SK-N-SH (cell line): ENCODE data around the gene NFIX. TPM values are rescaled to one million over a fixed set of nuclear protein-coding genes. Genes with fewer than 3 reads are reported as not detected.
A peak's percentile ranks its signal among the peaks of the same experiment; 100 is the strongest.

Experiments used
- CTCF ChIA-PET: fragments of 300-600, 350-600 bp; formaldehyde crosslinking; extraction: SDS; loops from one replicate; lab custom pipeline; 2021; lab: Yijun Ruan, JAX
- POLR2A ChIA-PET: fragments of 350-600 bp; sonication (Branson Sonifier 250); formaldehyde crosslinking; extraction: SDS; loops from one replicate; lab custom pipeline; 2020; ENCODE audit warnings: antibody characterized with exemption, inconsistent platforms; lab: Yijun Ruan, JAX
- DNase-seq: peaks from one replicate; pipeline ENCODE4 v3.0.0; 2012
- H2AFZ ChIP-seq: fragments of 200-600 bp; sonication (generic); 2 replicates; pipeline ENCODE4 v1.8.1; 2016; ENCODE audit warnings: antibody characterized with exemption, mild to moderate bottlenecking, low read depth
- H3F3A ChIP-seq: fragments of 200-600 bp; sonication (generic); replicated peaks from 2 replicates; pipeline ENCODE3; 2016; ENCODE audit warnings: antibody characterized with exemption, mild to moderate bottlenecking; ENCODE audit not compliant: insufficient read depth
- H3K27ac ChIP-seq, 2 experiments: fragments of 200-500 bp in 1 of 2; fragments of 200-600 bp in 1 of 2; sonication (Bioruptor generic) in 1 of 2; sonication (generic), shearing (Covaris generic) in 1 of 2; 2 replicates each; pipeline versions ENCODE4 v1.5.1 to v1.6.1; 2014 to 2016; ENCODE audit warnings: low read depth in 2 of 2, inconsistent platforms in 1 of 2, low read length in 1 of 2, mild to moderate bottlenecking in 1 of 2, mixed read lengths in 1 of 2
- H3K27me3 ChIP-seq: fragments of 200-600 bp; sonication (generic), shearing (Covaris generic); 2 replicates; pipeline ENCODE4 v1.6.1; 2016; ENCODE audit warnings: mixed run types; ENCODE audit not compliant: insufficient read depth
- H3K36me3 ChIP-seq, 2 experiments: fragments of 200-500 bp in 1 of 2; fragments of 200-600 bp in 1 of 2; sonication (Bioruptor generic) in 1 of 2; sonication (generic) in 1 of 2; replicated peaks in 1 of 2; 2 replicates each; pipeline versions ENCODE3 to v1.5.1; 2014 to 2016; ENCODE audit warnings: low read length in 1 of 2, mild to moderate bottlenecking in 1 of 2; ENCODE audit not compliant: insufficient read depth in 2 of 2, control insufficient read depth in 1 of 2
- H3K4me1 ChIP-seq, 2 experiments: fragments of 200-500 bp in 1 of 2; fragments of 200-600 bp in 1 of 2; sonication (Bioruptor generic) in 1 of 2; sonication (generic), shearing (Covaris generic) in 1 of 2; 2 replicates each; pipeline versions ENCODE4 v1.5.1 to v1.6.1; 2014 to 2016; ENCODE audit warnings: low read depth in 1 of 2, low read length in 1 of 2, mixed run types in 1 of 2; ENCODE audit not compliant: insufficient read depth in 2 of 2, control insufficient read depth in 1 of 2
- H3K4me2 ChIP-seq: fragments of 200-600 bp; sonication (generic), shearing (Covaris generic); 2 replicates; pipeline ENCODE4 v1.6.1; 2017; ENCODE audit warnings: mixed run types
- H3K4me3 ChIP-seq, 2 experiments: fragments of 200-500 bp in 1 of 2; fragments of 200-600 bp in 1 of 2; sonication (Bioruptor generic) in 1 of 2; sonication (generic), shearing (Covaris generic) in 1 of 2; 2 replicates each; pipeline versions ENCODE4 v1.5.1 to v1.8.1; 2014 to 2016; ENCODE audit warnings: low read depth in 2 of 2, inconsistent platforms in 1 of 2, low read length in 1 of 2, mild to moderate bottlenecking in 1 of 2, mixed read lengths in 1 of 2, moderate library complexity in 1 of 2
- H3K79me2 ChIP-seq: fragments of 200-600 bp; sonication (generic); 2 replicates; pipeline ENCODE4 v1.8.1; 2017; ENCODE audit warnings: mild to moderate bottlenecking; ENCODE audit not compliant: insufficient read depth
- H3K9ac ChIP-seq: fragments of 200-600 bp; sonication (generic); 2 replicates; pipeline ENCODE4 v1.6.1; 2017; ENCODE audit warnings: mixed run types
- H3K9me2 ChIP-seq: fragments of 200-600 bp; sonication (generic); 2 replicates; pipeline ENCODE4 v1.6.1; 2017; ENCODE audit warnings: mixed run types
- H3K9me3 ChIP-seq: fragments of 200-600 bp; sonication (generic); 2 replicates; pipeline ENCODE4 v1.6.1; 2017; ENCODE audit warnings: mixed run types, mild to moderate bottlenecking, moderate library complexity
- H4K20me1 ChIP-seq: fragments of 200-600 bp; sonication (generic); 2 replicates; pipeline ENCODE4 v1.6.1; 2017; ENCODE audit warnings: mild to moderate bottlenecking, mixed run types; ENCODE audit not compliant: insufficient read depth
- EP300 ChIP-seq, 2 experiments: IDR thresholded peaks; 2 replicates each; pipeline versions ENCODE4 v1.4.0 to v1.6.1; 2012; ENCODE audit warnings: borderline replicate concordance in 1 of 2, low read depth in 1 of 2, low read length in 1 of 2
- FOSL2 ChIP-seq: IDR thresholded peaks from 2 replicates; pipeline ENCODE4 v1.4.0; 2012; ENCODE audit warnings: low read depth, mild to moderate bottlenecking, moderate library complexity, borderline replicate concordance
- FOXJ3 ChIP-seq: sonication (generic); formaldehyde crosslinking; IDR thresholded peaks from 2 replicates; pipeline ENCODE4 v1.5.1; 2020; ENCODE audit warnings: mild to moderate bottlenecking, missing genetic modification reagents
- MEF2A ChIP-seq: IDR thresholded peaks from 2 replicates; pipeline ENCODE4 v1.4.0; 2012; ENCODE audit warnings: low read depth, borderline replicate concordance
- NRF1 ChIP-seq: IDR thresholded peaks from 2 replicates; pipeline ENCODE4 v1.6.1; 2012; ENCODE audit warnings: low read depth, mild to moderate bottlenecking, low read length
- RAD21 ChIP-seq: IDR thresholded peaks from 2 replicates; pipeline ENCODE4 v1.6.1; 2012; ENCODE audit warnings: mild to moderate bottlenecking, low read length
- TCF12 ChIP-seq: IDR thresholded peaks from 2 replicates; pipeline ENCODE4 v1.4.0; 2012
- WGBS: methylation state at CpG from one replicate; pipeline ENCODE4 v1.1.6; 2017; ENCODE audit warnings: low lambda C conversion rate; 5-methylcytosine and 5-hydroxymethylcytosine counted together
- polyA plus RNA-seq, 3 experiments: library from polyadenylated mRNA; depleted of rRNA; stranded (reverse); fragments of >200 nt; gene quantifications; 2 replicates each; pipeline ENCODE4 v1.2.3, GENCODE V29; 2012
- TF ChIP-seq, protein P1 (sequence below): fragments of 150-350 bp; IDR thresholded peaks from 2 replicates; pipeline ENCODE4 v1.6.1; 2016; ENCODE audit warnings: mild to moderate bottlenecking, low read depth, low read length
- TF ChIP-seq, protein P2 (sequence below): IDR thresholded peaks from 2 replicates; pipeline ENCODE4 v1.4.0; 2012; ENCODE audit warnings: low read depth
- TF ChIP-seq, protein P3 (sequence below): fragments of 150-350 bp; IDR thresholded peaks from 2 replicates; pipeline ENCODE4 v1.6.1; 2017; ENCODE audit warnings: antibody characterized with exemption, low read length, low read depth, borderline replicate concordance
- TF ChIP-seq, protein P4 (sequence below): IDR thresholded peaks from 2 replicates; pipeline ENCODE4 v1.4.0; 2012; ENCODE audit warnings: low read depth, borderline replicate concordance
- TF ChIP-seq, protein P5 (sequence below): fragments of 200-600 bp; sonication (generic); IDR thresholded peaks from 2 replicates; pipeline ENCODE4 v1.6.1; 2017; ENCODE audit warnings: antibody characterized with exemption, mild to moderate bottlenecking, moderate library complexity

The NFIX gene
- polyA plus RNA-seq, 1 of the 3 experiments (the other 2 are of a cell fraction): 14.8 TPM

DNA sequence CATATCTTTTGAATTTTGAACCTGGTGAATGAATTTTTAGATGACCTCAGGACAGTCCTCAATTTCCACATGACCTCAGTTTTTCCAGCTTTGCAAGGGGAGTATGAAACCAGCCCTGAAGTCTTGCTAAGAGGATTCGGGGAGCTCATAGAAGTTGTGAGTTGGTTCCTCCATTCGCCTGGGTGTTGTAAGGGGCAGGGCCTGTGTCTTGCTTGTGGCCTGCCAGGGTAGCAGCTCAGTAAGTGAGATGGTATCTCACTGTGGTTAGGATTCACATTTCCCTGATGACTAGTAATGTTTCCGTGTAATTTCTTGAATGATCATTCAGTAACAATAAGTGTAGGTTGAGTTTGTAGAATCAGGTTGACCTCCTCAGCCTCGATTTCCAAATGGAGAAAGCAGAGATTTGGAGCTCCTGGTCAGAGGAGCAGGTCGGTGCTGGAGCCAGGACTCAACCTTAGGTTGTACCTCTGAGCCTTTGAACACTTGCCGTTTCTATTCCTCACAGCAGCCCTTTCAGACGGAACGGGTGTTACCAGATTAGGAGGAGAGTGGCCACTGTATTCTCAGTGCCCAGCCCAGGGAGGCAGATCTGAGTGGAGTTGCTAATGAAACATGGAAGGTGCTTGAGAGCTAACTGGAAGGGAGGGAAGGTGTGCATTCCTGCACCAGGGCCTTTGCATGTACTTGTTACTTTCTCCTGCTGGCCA lies 137.4 kb downstream of the NFIX start:
- TF ChIP-seq, protein P1, sequence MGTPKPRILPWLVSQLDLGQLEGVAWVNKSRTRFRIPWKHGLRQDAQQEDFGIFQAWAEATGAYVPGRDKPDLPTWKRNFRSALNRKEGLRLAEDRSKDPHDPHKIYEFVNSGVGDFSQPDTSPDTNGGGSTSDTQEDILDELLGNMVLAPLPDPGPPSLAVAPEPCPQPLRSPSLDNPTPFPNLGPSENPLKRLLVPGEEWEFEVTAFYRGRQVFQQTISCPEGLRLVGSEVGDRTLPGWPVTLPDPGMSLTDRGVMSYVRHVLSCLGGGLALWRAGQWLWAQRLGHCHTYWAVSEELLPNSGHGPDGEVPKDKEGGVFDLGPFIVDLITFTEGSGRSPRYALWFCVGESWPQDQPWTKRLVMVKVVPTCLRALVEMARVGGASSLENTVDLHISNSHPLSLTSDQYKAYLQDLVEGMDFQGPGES: no peak
- no peak for TF ChIP-seq FOXJ3 (CRISPR knock-in tag)
- 0 out of 2 replicates have a peak, but pooled peaks have one; percentile 23 for TF ChIP-seq TCF12
- no peak for TF ChIP-seq NRF1
- TF ChIP-seq, protein P2, sequence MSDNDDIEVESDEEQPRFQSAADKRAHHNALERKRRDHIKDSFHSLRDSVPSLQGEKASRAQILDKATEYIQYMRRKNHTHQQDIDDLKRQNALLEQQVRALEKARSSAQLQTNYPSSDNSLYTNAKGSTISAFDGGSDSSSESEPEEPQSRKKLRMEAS: no peak
- TF ChIP-seq, protein P3, sequence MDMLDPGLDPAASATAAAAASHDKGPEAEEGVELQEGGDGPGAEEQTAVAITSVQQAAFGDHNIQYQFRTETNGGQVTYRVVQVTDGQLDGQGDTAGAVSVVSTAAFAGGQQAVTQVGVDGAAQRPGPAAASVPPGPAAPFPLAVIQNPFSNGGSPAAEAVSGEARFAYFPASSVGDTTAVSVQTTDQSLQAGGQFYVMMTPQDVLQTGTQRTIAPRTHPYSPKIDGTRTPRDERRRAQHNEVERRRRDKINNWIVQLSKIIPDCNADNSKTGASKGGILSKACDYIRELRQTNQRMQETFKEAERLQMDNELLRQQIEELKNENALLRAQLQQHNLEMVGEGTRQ: no peak
- TF ChIP-seq MEF2A: no peak
- TF ChIP-seq, protein P4, sequence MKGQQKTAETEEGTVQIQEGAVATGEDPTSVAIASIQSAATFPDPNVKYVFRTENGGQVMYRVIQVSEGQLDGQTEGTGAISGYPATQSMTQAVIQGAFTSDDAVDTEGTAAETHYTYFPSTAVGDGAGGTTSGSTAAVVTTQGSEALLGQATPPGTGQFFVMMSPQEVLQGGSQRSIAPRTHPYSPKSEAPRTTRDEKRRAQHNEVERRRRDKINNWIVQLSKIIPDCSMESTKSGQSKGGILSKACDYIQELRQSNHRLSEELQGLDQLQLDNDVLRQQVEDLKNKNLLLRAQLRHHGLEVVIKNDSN: no peak
- TF ChIP-seq, protein P5, sequence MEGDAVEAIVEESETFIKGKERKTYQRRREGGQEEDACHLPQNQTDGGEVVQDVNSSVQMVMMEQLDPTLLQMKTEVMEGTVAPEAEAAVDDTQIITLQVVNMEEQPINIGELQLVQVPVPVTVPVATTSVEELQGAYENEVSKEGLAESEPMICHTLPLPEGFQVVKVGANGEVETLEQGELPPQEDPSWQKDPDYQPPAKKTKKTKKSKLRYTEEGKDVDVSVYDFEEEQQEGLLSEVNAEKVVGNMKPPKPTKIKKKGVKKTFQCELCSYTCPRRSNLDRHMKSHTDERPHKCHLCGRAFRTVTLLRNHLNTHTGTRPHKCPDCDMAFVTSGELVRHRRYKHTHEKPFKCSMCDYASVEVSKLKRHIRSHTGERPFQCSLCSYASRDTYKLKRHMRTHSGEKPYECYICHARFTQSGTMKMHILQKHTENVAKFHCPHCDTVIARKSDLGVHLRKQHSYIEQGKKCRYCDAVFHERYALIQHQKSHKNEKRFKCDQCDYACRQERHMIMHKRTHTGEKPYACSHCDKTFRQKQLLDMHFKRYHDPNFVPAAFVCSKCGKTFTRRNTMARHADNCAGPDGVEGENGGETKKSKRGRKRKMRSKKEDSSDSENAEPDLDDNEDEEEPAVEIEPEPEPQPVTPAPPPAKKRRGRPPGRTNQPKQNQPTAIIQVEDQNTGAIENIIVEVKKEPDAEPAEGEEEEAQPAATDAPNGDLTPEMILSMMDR: no peak
- no peak for TF ChIP-seq RAD21
- no peak for TF ChIP-seq EP300 (IDR thresholded peaks at IDR 0.05; ENCODE audit: borderline replicate concordance in 1 of 2, low read depth in 1 of 2, low read length in 1 of 2)
- peak; percentile 4; the same call in 1 of the 2 replicates for TF ChIP-seq FOSL2
- no peak for DNase-seq
- Histone ChIP-seq H3F3A (peaks cover 24% of the 10 kb centered on the region), H3K36me3 (peaks cover 5 to 30% of the 10 kb centered on the region in 2 experiments), H4K20me1 (peaks cover 75% of the 10 kb centered on the region), H3K9me3 (no peaks in the 10 kb centered on the region), H2AFZ (no peak overlapping the region), H3K4me1 (peaks cover 0 to 15% of the 10 kb centered on the region in 2 experiments; a peak in 2 of 4 replicates), H3K79me2 (peaks cover 82% of the 10 kb centered on the region), H3K9me2 (no peaks in the 10 kb centered on the region), H3K27ac (peak overlapping the region in 1 of 2 experiments; percentile 59; a peak in 2 of 4 replicates), H3K9ac (no peak overlapping the region), H3K4me2 (0 out of 2 replicates have a peak overlapping the region, but pooled peaks have one; percentile 50), H3K4me3 (no peak overlapping the region), H3K27me3 (no peaks in the 10 kb centered on the region)
- ChIA-PET POLR2A (no interaction called here), CTCF (interaction anchor here (1.3 kb wide), 1 partner anchor 20 kb away, joined by 3 read pairs; no protein-coding TSS in a partner anchor)
- 56% methylated on average over 6 of the region's 8 CpGs for WGBS
